ENCODE data around the gene PHPT1.

DNA sequence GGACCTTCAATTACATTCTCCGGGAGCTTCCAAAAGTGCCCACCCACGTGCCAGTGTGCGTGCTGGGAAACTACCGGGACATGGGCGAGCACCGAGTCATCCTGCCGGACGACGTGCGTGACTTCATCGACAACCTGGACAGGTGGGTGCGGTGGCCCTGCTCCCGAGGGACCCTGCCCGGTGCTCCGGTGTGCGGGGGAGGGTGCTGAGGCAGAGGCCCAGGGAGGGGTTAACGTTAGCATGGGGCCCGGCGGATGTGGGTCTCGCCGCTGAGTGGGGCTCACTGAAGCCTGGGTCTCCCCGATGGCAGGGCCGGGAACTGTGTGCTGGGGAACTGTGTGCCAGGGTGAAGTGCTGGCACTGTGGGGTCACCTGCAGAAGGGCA lies 17.5 kb upstream of the PHPT1 start:
- TF ChIP-seq, protein P1, sequence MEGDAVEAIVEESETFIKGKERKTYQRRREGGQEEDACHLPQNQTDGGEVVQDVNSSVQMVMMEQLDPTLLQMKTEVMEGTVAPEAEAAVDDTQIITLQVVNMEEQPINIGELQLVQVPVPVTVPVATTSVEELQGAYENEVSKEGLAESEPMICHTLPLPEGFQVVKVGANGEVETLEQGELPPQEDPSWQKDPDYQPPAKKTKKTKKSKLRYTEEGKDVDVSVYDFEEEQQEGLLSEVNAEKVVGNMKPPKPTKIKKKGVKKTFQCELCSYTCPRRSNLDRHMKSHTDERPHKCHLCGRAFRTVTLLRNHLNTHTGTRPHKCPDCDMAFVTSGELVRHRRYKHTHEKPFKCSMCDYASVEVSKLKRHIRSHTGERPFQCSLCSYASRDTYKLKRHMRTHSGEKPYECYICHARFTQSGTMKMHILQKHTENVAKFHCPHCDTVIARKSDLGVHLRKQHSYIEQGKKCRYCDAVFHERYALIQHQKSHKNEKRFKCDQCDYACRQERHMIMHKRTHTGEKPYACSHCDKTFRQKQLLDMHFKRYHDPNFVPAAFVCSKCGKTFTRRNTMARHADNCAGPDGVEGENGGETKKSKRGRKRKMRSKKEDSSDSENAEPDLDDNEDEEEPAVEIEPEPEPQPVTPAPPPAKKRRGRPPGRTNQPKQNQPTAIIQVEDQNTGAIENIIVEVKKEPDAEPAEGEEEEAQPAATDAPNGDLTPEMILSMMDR (IDR thresholded peaks at IDR 0.05) = no peak
- no peak for TF ChIP-seq POLR2A (IDR thresholded peaks at IDR 0.05)
